ENCODE measurements around the gene SNX13.

Gene SNX13

GRCh38 chr7:17879075-17879661, 61.1 kb downstream of the SNX13 start:
- Histone ChIP-seq H3K27ac (no peak overlapping the region), H3K27me3 (ENCODE audit: insufficient read depth, low read depth, severe bottlenecking) (no peaks in the 10 kb centered on the region), H3K36me3 (no peaks in the 10 kb centered on the region; the same call in 1 of the 2 replicates), H3K9me3 (ENCODE audit: severe bottlenecking) (no peaks in the 10 kb centered on the region), H3K4me3 (ENCODE audit: low read depth, low read length) (no peak overlapping the region)
- TF ChIP-seq, protein P1, sequence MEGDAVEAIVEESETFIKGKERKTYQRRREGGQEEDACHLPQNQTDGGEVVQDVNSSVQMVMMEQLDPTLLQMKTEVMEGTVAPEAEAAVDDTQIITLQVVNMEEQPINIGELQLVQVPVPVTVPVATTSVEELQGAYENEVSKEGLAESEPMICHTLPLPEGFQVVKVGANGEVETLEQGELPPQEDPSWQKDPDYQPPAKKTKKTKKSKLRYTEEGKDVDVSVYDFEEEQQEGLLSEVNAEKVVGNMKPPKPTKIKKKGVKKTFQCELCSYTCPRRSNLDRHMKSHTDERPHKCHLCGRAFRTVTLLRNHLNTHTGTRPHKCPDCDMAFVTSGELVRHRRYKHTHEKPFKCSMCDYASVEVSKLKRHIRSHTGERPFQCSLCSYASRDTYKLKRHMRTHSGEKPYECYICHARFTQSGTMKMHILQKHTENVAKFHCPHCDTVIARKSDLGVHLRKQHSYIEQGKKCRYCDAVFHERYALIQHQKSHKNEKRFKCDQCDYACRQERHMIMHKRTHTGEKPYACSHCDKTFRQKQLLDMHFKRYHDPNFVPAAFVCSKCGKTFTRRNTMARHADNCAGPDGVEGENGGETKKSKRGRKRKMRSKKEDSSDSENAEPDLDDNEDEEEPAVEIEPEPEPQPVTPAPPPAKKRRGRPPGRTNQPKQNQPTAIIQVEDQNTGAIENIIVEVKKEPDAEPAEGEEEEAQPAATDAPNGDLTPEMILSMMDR (IDR thresholded peaks at IDR 0.05; ENCODE audit: low read depth, low read length), result no peak
- DNase-seq, result no peak

GRCh38 chr7:17878627-17879026, 61.7 kb downstream of the SNX13 start:
- DNase-seq, result no peak

DNA sequence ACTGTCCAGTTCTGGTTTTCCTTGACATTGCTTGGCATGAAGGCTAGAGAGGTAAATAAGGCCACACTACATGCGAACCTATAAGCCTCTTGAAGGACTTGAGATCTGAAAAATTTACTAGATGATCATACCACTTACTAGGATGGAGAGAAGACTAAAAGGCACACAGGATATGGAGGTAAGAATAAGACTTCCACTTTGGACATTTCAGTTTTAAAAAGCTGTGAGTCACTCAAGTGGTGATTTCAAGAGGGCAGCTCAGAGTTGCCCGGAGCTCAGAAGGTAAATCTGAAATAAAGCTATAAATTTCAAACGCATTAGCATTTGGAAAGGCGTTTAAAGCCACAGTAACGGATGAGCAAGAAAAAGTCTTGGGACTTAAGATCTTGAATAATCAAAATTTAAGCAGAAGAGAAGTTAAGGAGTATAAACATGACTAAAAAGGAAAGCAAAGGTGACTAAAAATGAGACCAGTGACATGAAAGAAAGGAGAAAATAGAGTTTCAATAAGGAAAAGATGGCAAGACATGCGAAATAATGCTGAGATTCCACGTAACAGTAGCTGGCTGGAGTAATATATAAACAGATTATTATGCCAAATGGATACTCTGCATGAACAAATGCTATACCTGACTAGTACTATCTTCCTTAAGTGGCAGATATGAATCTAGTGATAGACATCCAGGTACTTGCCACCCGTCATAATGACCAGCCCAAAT, 68.3 kb downstream of the SNX13 start:
- TF ChIP-seq, protein P1 (IDR thresholded peaks at IDR 0.05; ENCODE audit: low read depth, low read length), result no peak
- Histone ChIP-seq H3K4me3 (ENCODE audit: low read depth, low read length) (no peak overlapping the region), H3K27ac (no peak overlapping the region), H3K36me3 (peaks cover 10% of the 10 kb centered on the region), H3K27me3 (ENCODE audit: insufficient read depth, low read depth, severe bottlenecking) (no peaks in the 10 kb centered on the region), H3K9me3 (ENCODE audit: severe bottlenecking) (no peaks in the 10 kb centered on the region)
- DNase-seq, result no peak

More at GRCh38 chr7:17878627-17879026, 61.7 kb downstream of the SNX13 start:
- Histone ChIP-seq H3K4me3 (ENCODE audit: low read depth, low read length) (no peak overlapping the region), H3K27me3 (ENCODE audit: insufficient read depth, low read depth, severe bottlenecking) (no peaks in the 10 kb centered on the region), H3K27ac (no peak overlapping the region), H3K36me3 (peaks cover 3% of the 10 kb centered on the region; the same call in 1 of the 2 replicates), H3K9me3 (ENCODE audit: severe bottlenecking) (no peaks in the 10 kb centered on the region)
- TF ChIP-seq, protein P1 (IDR thresholded peaks at IDR 0.05; ENCODE audit: low read depth, low read length), result no peak

DNA sequence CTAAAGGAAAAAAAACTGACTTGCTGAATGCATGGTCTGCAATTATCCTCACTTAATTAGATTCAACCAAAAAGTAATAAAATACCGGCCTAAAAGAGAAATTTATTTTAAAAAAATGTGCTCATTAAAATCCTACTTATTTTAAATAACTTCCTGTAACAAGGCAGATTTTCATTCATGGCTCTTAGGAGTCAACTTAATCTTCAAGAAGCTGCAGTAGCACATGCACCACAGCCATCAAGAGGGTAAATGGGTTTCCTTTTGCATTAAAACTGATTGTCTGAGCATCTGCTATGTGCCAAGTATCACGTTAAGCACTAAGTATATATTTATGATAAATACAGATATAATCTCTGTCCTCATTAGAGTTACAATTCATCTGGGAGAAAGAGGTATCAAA, 69.9 kb downstream of the SNX13 start:
- H3K27ac ChIP-seq, result no peak overlapping the region

DNA sequence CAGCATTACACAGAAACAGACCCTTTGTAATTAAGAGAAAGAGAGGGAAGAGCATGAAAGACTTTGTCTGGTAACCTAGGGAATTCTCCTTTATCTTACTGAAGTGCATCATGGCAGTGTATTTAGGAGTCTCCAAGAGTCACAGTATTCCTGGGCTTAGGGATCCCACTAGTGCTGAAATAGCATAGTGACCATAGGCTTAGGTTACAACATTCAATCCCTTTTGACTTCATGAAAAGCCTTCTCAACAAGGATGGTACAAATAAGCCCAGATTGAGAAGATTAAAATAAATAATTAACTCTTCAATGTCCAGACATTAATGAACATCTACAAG, 76.5 kb downstream of the SNX13 start:
- peaks cover 3% of the 10 kb centered on the region for H3K36me3 ChIP-seq
- TF ChIP-seq, protein P1 (IDR thresholded peaks at IDR 0.05; ENCODE audit: low read depth, low read length), result no peak

More for the DNA sequence above, 69.9 kb downstream of the SNX13 start:
- Histone ChIP-seq H3K36me3 (peaks cover 10% of the 10 kb centered on the region), H3K4me3 (ENCODE audit: low read depth, low read length) (no peak overlapping the region), H3K27me3 (ENCODE audit: insufficient read depth, low read depth, severe bottlenecking) (no peaks in the 10 kb centered on the region), H3K9me3 (ENCODE audit: severe bottlenecking) (no peaks in the 10 kb centered on the region)
- TF ChIP-seq, protein P1 (IDR thresholded peaks at IDR 0.05; ENCODE audit: low read depth, low read length), result no peak
- no peak for DNase-seq

More for the DNA sequence above, 76.5 kb downstream of the SNX13 start:
- Histone ChIP-seq H3K4me3 (ENCODE audit: low read depth, low read length) (no peak overlapping the region), H3K9me3 (ENCODE audit: severe bottlenecking) (no peaks in the 10 kb centered on the region), H3K27me3 (ENCODE audit: insufficient read depth, low read depth, severe bottlenecking) (no peaks in the 10 kb centered on the region), H3K27ac (no peak overlapping the region)
- no peak for DNase-seq
